Tibial nerve (tissue), 4 donors: ENCODE measurements around the gene EFCAB6. TPM values are rescaled to one million over a fixed set of nuclear protein-coding genes. Genes with fewer than 3 reads are reported as not detected.

Experiments used
- DNase-seq, 2 donors: peaks; one replicate each; pipeline ENCODE4 v3.0.0-alpha.2; 2019; ENCODE audit warnings: low spot score in 2 of 2
- H3K27ac ChIP-seq, 4 donors: fragments of 200-600 bp; sonication (generic) in 3 of 4; one replicate each; pipeline ENCODE4 v1.5.1; 2017 to 2019; ENCODE audit warnings: mild to moderate bottlenecking in 1 of 4
- H3K27me3 ChIP-seq, 2 donors: fragments of 200-600 bp; sonication (generic) in 1 of 2; one replicate each; pipeline versions ENCODE4 v1.5.1 to v1.6.0; 2017 to 2019
- H3K36me3 ChIP-seq, 3 donors: fragments of 200-600 bp; sonication (generic); one replicate each; pipeline ENCODE4 v1.5.1; 2018 to 2019
- H3K4me1 ChIP-seq, 4 donors: fragments of 200-600 bp; sonication (generic) in 3 of 4; one replicate each; pipeline ENCODE4 v1.5.1; 2017 to 2019
- H3K4me3 ChIP-seq, 4 donors: fragments of 200-600 bp; sonication (generic) in 3 of 4; one replicate each; pipeline ENCODE4 v1.5.1; 2017 to 2019; ENCODE audit warnings: mild to moderate bottlenecking in 1 of 4, moderate library complexity in 1 of 4
- H3K9me3 ChIP-seq, 4 donors: fragments of 200-600 bp; sonication (generic) in 3 of 4; one replicate each; pipeline ENCODE4 v1.5.1; 2017 to 2019
- EP300 ChIP-seq, 2 donors: sonication (generic); formaldehyde crosslinking; IDR thresholded peaks; one replicate each; pipeline ENCODE4 v1.6.1; 2017; ENCODE audit warnings: antibody characterized with exemption in 2 of 2, mild to moderate bottlenecking in 1 of 2
- POLR2A ChIP-seq, 2 donors: fragments of 450-650 bp; IDR thresholded peaks; one replicate each; pipeline ENCODE4 v1.6.1; 2017; ENCODE audit warnings: antibody characterized with exemption in 2 of 2, mild to moderate bottlenecking in 2 of 2, moderate library complexity in 2 of 2
- WGBS, 2 donors: methylation state at CpG; one replicate each; pipeline ENCODE4 v1.1.5; 2018; 5-methylcytosine and 5-hydroxymethylcytosine counted together
- total RNA-seq, 4 donors: library from RNA; depleted of rRNA; stranded (reverse); fragments of >200 nt; gene quantifications; one replicate each; pipeline ENCODE4 v1.1.0, GENCODE V29; 2016
- TF ChIP-seq, protein P1 (sequence below), 5 experiments: fragments of 200-600 bp in 3 of 5; fragments of 450-650 bp in 2 of 5; sonication (generic) in 3 of 5; IDR thresholded peaks; one replicate each; pipeline ENCODE4 v1.5.1; 2016 to 2019; ENCODE audit warnings: antibody characterized with exemption in 5 of 5, mild to moderate bottlenecking in 3 of 5, moderate library complexity in 2 of 5

Gene EFCAB6
- total RNA-seq, 4 donors from 2014 or later: 3.3 to 9.2 (median 6.8) TPM

DNA sequence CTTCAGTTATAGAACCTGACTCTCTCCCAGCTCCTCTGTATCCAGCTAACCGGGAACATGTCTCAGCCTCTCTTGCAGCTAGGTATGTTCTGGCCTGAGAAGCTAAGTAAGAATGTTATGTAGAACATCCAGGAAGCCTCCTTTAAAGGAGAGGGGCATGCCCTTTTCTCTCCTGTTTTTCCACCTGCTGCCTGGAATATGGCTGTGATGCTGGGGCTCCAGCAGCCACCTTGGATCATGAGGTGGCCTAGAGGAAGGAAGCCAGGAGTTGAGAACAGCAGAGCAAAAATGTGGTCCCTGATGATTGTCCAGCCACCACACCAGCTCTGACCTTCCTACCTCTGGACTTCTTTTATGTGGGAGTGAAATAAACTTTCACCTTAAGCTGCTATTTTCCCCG lies 282.6 kb downstream of the EFCAB6 start:
- DNase-seq: no peak

DNA sequence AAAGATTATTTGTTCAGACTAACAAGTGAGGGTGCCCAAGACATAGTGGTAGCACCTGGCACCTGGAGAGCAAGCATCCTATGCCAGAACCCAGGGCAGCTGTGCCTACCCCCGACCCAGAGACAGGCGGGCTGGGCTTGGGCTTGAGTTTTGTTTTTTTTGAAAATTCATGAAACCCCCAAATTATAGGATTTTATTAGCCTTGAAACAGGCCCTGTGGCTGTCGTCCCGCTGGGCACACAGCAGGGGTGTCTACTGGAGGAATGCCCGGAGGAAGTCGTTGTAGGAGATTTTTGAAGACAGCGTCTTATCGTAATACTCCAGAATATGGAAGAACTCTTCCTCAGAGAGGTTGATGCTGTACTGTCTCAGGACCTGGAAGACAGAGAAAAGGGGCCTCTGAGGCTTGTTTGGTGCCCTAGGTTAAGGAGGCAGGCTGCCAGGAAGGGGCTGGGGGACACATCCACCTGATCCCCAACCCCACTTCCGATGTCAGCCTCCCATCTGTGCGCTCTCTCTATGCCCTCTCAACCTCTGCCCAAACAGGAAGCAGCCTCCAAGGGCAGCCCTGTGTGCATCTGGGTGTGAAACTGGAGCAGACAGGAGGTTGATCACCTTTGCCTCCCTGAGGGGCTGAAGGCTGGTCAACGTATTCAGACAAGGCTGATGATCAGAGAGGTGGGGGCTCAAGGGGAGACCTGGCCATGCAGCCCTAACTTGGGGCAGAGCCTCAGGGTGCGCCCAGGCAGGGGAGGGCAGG lies 283.3 kb downstream of the EFCAB6 start:
- H3K4me3 ChIP-seq: no peak overlapping the region
- DNase-seq: no peak
- no peaks in the 10 kb centered on the region for H3K27me3 ChIP-seq
- no peaks in the 10 kb centered on the region for H3K4me1 ChIP-seq
- peaks cover 0 to 4% (median 0%) of the 10 kb centered on the region in 4 donors for H3K9me3 ChIP-seq
- TF ChIP-seq, protein P1, sequence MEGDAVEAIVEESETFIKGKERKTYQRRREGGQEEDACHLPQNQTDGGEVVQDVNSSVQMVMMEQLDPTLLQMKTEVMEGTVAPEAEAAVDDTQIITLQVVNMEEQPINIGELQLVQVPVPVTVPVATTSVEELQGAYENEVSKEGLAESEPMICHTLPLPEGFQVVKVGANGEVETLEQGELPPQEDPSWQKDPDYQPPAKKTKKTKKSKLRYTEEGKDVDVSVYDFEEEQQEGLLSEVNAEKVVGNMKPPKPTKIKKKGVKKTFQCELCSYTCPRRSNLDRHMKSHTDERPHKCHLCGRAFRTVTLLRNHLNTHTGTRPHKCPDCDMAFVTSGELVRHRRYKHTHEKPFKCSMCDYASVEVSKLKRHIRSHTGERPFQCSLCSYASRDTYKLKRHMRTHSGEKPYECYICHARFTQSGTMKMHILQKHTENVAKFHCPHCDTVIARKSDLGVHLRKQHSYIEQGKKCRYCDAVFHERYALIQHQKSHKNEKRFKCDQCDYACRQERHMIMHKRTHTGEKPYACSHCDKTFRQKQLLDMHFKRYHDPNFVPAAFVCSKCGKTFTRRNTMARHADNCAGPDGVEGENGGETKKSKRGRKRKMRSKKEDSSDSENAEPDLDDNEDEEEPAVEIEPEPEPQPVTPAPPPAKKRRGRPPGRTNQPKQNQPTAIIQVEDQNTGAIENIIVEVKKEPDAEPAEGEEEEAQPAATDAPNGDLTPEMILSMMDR (IDR thresholded peaks at IDR 0.05): no peak
- TF ChIP-seq POLR2A (IDR thresholded peaks at IDR 0.05) (no peak), EP300 (IDR thresholded peaks at IDR 0.05) (no peak)
- H3K27ac ChIP-seq: no peak overlapping the region
- peaks cover 0 to 25% (median 0%) of the 10 kb centered on the region in 3 donors for H3K36me3 ChIP-seq
- WGBS, 2 donors: 56 to 58% methylated on average over 12 of the region's 12 CpGs

More for the DNA sequence above, 282.6 kb downstream of the EFCAB6 start:
- 93 to 94% methylated on average over 2 of the region's 2 CpGs for WGBS, 2 donors
- Histone ChIP-seq H3K27ac (no peak overlapping the region), H3K4me1 (no peaks in the 10 kb centered on the region), H3K9me3 (peaks cover 0 to 4% (median 0%) of the 10 kb centered on the region in 4 donors), H3K36me3 (peaks cover 0 to 32% (median 0%) of the 10 kb centered on the region in 3 donors), H3K27me3 (no peaks in the 10 kb centered on the region), H3K4me3 (no peak overlapping the region)
- no peak for TF ChIP-seq POLR2A (IDR thresholded peaks at IDR 0.05)
- no peak for TF ChIP-seq EP300 (IDR thresholded peaks at IDR 0.05)
- TF ChIP-seq, protein P1 (IDR thresholded peaks at IDR 0.05): no peak

DNA sequence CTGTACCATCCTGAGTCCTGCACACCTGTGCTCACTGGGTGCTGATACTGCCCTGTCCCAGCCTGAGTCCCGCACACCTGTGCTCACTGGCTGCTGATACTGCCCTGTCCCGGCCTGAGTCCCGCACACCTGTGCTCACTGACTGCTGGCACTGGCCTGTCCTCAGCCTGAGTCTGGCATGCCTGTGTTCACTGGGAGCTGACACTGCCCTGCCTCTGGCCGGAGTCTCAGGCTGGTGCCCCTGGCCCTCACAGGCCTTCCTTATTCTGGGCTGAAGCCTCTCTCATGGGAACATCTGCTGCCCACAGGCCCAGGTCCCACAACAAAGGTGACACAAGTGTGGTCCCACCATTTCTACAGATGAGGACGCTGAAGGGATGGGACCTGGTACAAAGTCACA lies 285.2 kb downstream of the EFCAB6 start:
- 66 to 93% methylated on average over 3 of the region's 5 CpGs for WGBS, 2 donors
- Histone ChIP-seq H3K36me3 (peaks cover 0 to 19% (median 0%) of the 10 kb centered on the region in 3 donors), H3K27ac (no peak overlapping the region), H3K4me1 (no peaks in the 10 kb centered on the region), H3K4me3 (no peak overlapping the region), H3K27me3 (no peaks in the 10 kb centered on the region), H3K9me3 (peaks cover 0 to 4% (median 0%) of the 10 kb centered on the region in 4 donors)
- TF ChIP-seq POLR2A (IDR thresholded peaks at IDR 0.05) (no peak), EP300 (IDR thresholded peaks at IDR 0.05) (no peak)
- TF ChIP-seq, protein P1 (IDR thresholded peaks at IDR 0.05): no peak
- DNase-seq: no peak

GRCh38 chr22:43526117-43526655 lies 285.9 kb downstream of the EFCAB6 start:
- no peak overlapping the region for H3K27ac ChIP-seq
- no peak overlapping the region for H3K4me3 ChIP-seq
- H3K36me3 ChIP-seq: peaks cover 0 to 19% (median 0%) of the 10 kb centered on the region in 3 donors
- 86 to 96% methylated on average over 7 of the region's 7 CpGs for WGBS, 2 donors
- no peaks in the 10 kb centered on the region for H3K27me3 ChIP-seq
- TF ChIP-seq EP300 (IDR thresholded peaks at IDR 0.05) (no peak), POLR2A (IDR thresholded peaks at IDR 0.05) (no peak)
- TF ChIP-seq, protein P1 (IDR thresholded peaks at IDR 0.05): no peak
- DNase-seq: no peak
- no peaks in the 10 kb centered on the region for H3K4me1 ChIP-seq
- H3K9me3 ChIP-seq: peaks cover 0 to 4% (median 0%) of the 10 kb centered on the region in 4 donors

GRCh38 chr22:43521716-43522115 lies 290.4 kb downstream of the EFCAB6 start:
- WGBS, 2 donors: 79 to 82% methylated on average over 6 of the region's 6 CpGs
- Histone ChIP-seq H3K4me1 (no peaks in the 10 kb centered on the region), H3K9me3 (no peaks in the 10 kb centered on the region), H3K27me3 (no peaks in the 10 kb centered on the region), H3K4me3 (no peak overlapping the region), H3K27ac (no peak overlapping the region), H3K36me3 (no peaks in the 10 kb centered on the region)
- no peak for DNase-seq
- TF ChIP-seq, protein P1 (IDR thresholded peaks at IDR 0.05): no peak
- TF ChIP-seq POLR2A (IDR thresholded peaks at IDR 0.05) (no peak), EP300 (IDR thresholded peaks at IDR 0.05) (no peak)
